Colon (tissue), 2 donors: ENCODE data around the gene TBC1D10B.
A peak's percentile ranks its signal among the peaks of the same experiment; 100 is the strongest.

Experiments
- FAIRE-seq: peaks from 2 replicates; lab custom pipeline; 2012; peaks lifted over from hg19 to GRCh38; lab: Jason Lieb, UNC
- donor health status: control.
- donor health status: control.

The TBC1D10B gene

GRCh38 chr16:30370456-30371247 is at the start of gene TBC1D10B:
TBC1D10B (minus strand) TSS chr16:30370494; CDS start chr16:30370183, 311 bp downstream.
- peak; percentile 99 for FAIRE-seq

GRCh38 chr16:30418350-30419181 is 48.3 kb upstream of the TBC1D10B start:
- FAIRE-seq = no peak

DNA sequence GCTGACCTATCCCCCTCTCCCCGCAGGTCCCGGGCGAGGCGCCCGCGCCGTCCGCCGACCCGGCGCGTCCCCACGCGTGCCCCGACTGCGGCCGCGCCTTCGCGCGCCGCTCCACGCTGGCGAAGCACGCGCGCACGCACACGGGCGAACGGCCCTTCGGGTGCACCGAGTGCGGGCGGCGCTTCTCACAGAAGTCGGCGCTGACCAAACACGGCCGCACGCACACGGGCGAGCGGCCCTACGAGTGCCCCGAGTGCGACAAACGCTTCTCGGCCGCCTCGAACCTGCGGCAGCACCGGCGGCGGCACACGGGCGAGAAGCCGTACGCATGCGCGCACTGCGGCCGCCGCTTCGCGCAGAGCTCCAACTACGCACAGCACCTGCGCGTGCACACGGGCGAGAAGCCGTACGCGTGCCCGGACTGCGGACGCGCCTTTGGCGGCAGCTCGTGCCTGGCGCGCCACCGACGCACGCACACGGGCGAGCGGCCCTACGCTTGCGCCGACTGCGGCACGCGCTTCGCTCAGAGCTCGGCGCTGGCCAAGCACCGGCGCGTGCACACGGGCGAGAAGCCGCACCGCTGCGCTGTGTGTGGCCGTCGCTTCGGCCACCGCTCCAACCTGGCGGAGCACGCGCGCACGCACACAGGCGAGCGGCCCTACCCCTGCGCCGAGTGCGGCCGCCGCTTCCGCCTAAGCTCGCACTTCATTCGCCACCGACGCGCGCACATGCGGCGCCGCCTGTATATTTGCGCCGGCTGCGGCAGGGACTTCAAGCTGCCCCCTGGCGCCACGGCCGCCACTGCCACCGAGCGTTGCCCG is 47.4 kb upstream of the TBC1D10B start:
- FAIRE-seq = no peak

- no peak for FAIRE-seq
Observed at GRCh38 chr16:30416624-30417528, 46.6 kb upstream of the TBC1D10B start.

DNA sequence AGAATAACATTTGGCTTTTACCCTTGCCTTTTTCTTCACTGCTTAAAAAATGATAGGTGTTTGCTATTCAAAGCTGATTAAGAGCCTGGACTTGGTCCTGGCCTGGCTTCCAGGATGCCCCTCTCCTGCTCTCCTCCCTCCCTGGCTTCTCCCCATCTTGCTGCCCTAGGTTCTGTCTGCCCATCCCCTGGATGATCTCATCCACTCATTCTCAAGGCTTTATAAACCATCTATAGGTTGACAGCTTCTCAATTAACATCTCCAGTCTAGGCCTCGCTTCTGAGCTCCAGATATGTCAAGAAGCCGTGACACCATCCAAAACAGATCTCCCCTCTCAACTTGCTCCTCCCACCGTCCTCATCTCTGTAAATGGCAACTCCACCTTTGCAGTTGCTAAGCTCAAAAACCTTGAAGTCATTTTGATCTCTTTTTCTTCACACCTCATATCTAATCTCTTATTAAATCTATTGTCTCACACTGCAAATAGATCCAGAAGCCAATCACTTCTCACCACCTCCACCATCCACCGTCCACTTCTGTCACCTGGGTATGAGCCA is 45.8 kb upstream of the TBC1D10B start:
- FAIRE-seq = no peak

- FAIRE-seq = no peak
Observed at GRCh38 chr16:30414159-30414558, 43.9 kb upstream of the TBC1D10B start.

DNA sequence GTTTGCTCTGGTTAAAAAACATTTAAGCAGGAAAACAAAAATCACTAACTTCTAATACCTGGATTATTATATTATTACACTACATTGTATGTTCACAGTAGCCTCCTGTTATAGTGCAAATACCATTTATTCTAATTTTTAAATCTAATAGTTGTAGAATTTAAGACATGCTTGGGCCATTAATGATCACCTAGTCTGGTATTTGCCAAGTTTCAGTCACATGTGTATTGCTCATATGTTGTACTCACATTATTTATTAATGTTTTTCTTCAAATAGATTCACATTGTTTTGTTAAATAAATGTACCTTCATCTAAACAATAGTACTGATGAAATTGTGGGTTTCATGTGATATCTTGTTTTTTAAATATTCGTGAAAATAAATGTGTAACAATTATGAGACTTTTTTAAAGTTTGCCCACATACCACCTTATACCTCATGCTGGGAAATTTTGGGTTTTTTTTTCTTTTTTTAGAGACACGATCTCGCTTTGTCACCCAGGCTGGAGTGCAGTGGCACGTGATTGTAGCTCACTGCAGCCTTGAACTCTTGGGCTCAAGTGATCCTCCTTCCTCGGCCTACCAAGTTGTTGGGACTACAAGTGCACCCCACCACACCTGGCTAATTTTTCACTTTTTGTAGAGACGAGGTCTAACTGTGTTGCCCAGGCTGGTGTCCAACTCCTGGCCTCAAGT is 43.0 kb upstream of the TBC1D10B start:
- FAIRE-seq = no peak

GRCh38 chr16:30409125-30410060 is 39.1 kb upstream of the TBC1D10B start:
- no peak for FAIRE-seq

DNA sequence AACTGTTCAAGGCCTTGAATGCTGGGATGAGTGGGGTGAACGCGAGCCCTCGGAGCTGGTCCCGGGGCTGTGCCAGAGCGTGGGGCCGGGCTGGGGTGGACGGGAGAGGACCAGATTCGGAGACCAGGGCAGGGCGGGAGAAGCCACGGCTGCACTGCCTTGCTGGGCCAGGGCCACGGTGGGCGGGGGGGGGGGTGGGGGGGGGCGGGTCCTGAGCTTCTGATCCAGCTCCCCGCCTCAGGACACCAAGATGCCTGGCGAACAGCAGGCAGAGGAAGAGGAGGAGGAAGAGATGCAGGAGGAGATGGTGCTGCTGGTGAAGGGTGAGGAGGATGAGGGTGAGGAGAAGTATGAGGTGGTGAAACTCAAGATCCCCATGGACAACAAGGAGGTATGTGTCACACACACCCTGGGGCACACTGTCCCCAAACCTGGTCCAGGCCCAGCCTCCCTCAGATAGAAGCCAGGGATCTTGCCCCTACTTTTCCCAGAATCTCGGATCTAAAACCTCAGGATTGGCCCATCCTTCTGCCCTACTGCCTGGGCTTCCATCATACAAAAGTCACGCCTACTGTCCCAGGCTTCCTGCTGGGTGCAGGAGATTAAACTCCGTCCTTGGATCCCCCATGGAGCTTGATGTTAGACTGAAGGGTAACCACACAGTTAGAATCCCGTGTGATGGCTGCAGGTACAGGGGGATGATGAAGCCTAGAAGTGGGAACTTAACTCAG is 37.7 kb upstream of the TBC1D10B start:
- FAIRE-seq = no peak

- FAIRE-seq = no peak
Observed at GRCh38 chr16:30407102-30407803, 37.0 kb upstream of the TBC1D10B start, which contains the start of gene ZNF771. ZNF771 (plus strand) TSS chr16:30407606; CDS start chr16:30408054, 448 bp downstream.

- FAIRE-seq = no peak
Observed at GRCh38 chr16:30406795-30407101, 36.5 kb upstream of the TBC1D10B start.

DNA sequence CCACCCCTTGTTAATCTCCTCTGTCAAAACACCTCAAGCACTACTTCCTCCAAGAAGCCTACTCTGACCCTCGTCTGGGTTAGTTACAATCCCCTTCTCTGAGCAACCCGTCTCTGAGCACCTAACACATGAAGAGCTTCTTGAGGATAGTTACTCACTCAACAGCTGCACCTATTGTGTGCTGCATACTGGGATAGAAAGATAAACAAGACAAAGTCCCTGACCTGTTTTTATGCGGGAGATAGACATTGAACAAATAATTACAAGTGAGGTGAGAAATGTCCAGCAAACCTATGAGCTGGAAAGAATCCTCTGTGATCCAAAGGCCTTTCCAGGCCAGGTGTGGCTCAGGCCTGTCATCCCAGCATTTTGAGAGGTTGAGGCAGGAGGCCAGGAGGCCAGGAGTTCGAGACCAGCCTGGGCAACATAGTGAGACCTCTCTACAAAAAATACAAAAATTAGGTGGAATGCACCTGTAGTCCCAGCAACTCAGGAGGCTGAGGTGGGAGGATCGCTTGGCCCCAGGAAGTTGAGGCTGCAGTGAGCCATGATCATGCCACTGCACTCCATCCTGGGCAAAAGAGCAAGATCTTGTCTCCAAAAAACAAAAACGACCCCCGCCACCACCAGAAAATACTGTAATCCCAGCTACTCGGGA is 31.6 kb upstream of the TBC1D10B start:
- FAIRE-seq = no peak

- FAIRE-seq = no peak
Observed at GRCh38 chr16:30399435-30400186, 29.3 kb upstream of the TBC1D10B start.

DNA sequence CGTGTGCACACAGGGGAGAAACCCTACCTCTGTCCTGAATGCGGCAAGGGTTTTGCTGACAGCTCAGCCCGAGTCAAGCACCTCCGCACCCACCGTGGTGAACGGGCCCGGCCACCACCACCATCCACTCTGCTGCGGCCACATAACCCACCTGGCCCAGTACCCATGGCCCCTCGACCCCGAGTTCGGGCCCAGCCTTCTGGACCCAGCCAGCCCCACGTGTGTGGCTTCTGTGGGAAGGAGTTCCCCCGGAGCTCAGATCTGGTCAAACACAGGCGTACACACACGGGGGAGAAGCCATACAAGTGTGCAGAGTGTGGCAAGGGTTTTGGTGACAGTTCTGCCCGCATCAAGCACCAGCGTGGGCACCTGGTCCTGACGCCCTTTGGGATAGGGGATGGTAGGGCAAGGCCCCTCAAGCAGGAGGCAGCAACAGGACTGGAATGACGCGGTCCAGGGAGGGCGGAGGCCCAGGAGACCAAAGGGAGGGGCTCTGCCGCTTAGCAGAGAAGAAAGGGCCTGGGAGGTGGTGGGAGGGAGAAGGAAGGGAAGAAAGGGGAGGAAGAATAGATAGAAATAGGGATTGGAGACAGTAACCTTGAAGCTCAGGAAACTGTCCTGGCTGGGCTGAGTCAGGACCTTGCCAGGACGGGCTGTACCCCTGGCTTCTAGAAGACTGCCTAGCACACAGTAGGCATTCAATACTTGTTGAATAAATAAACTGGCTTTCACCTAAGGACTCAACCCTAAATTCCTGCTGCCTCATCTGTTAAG is 28.6 kb upstream of the TBC1D10B start:
- FAIRE-seq = no peak

- FAIRE-seq = no peak
Observed at GRCh38 chr16:30397776-30398660, 27.7 kb upstream of the TBC1D10B start.
